DOHH2 (cell line): ENCODE data around the gene TESK2.

ENCODE experiments used
- H3F3A ChIP-seq: fragments of 200-600 bp; sonication (generic), shearing (Covaris generic); 2 replicates; pipeline ENCODE4 v1.6.0; 2016; ENCODE audit warnings: antibody characterized with exemption, mild to moderate bottlenecking; ENCODE audit not compliant: control insufficient read depth, insufficient read depth
- H3K27ac ChIP-seq: fragments of 200-600 bp; sonication (generic); 2 replicates; pipeline ENCODE4 v1.5.1; 2014; ENCODE audit warnings: low read depth, mild to moderate bottlenecking, low read length, moderate library complexity
- H3K27me3 ChIP-seq: fragments of 200-600 bp; sonication (generic); 2 replicates; pipeline ENCODE4 v1.6.1; 2014; ENCODE audit warnings: mild to moderate bottlenecking, low read length, mixed read lengths; ENCODE audit not compliant: control insufficient read depth
- H3K36me3 ChIP-seq: fragments of 200-600 bp; sonication (generic); 2 replicates; pipeline ENCODE4 v1.6.1; 2014; ENCODE audit warnings: mild to moderate bottlenecking, low read length, moderate library complexity, mixed read lengths; ENCODE audit not compliant: control insufficient read depth
- H3K4me1 ChIP-seq: fragments of 200-600 bp; sonication (generic); 2 replicates; pipeline ENCODE4 v1.6.1; 2014; ENCODE audit warnings: mild to moderate bottlenecking, low read length, mixed read lengths; ENCODE audit not compliant: control insufficient read depth
- H3K4me2 ChIP-seq: fragments of 200-600 bp; sonication (generic); 2 replicates; pipeline ENCODE4 v1.6.0; 2014; ENCODE audit warnings: mild to moderate bottlenecking, low read length, moderate library complexity
- H3K4me3 ChIP-seq: fragments of 200-600 bp; sonication (generic); 2 replicates; pipeline ENCODE4 v1.5.1; 2014; ENCODE audit warnings: mild to moderate bottlenecking, low read length, mixed read lengths
- H3K79me2 ChIP-seq: fragments of 200-600 bp; sonication (generic); 2 replicates; pipeline ENCODE4 v1.6.1; 2014; ENCODE audit warnings: mild to moderate bottlenecking, low read length, mixed read lengths; ENCODE audit not compliant: control insufficient read depth
- H3K9me2 ChIP-seq: fragments of 200-600 bp; sonication (generic); replicated peaks from 2 replicates; pipeline ENCODE4 v1.6.1; 2014; ENCODE audit warnings: mild to moderate bottlenecking, low read length, mixed read lengths; ENCODE audit not compliant: control insufficient read depth
- H3K9me3 ChIP-seq: fragments of 200-600 bp; sonication (generic); 2 replicates; pipeline ENCODE4 v1.6.1; 2014; ENCODE audit warnings: antibody characterized with exemption, low read length, mixed read lengths; ENCODE audit not compliant: control insufficient read depth, insufficient read depth
- H4K20me1 ChIP-seq: fragments of 200-600 bp; sonication (generic); 2 replicates; pipeline ENCODE4 v1.6.0; 2014; ENCODE audit warnings: low read depth, mild to moderate bottlenecking, antibody characterized with exemption, low read length, moderate library complexity; ENCODE audit not compliant: control insufficient read depth, insufficient read depth
- CTCF ChIP-seq: fragments of 200-600 bp; sonication (generic); IDR thresholded peaks from one replicate; pipeline ENCODE4 v1.5.1; 2014; ENCODE audit warnings: antibody characterized with exemption, mild to moderate bottlenecking, low read depth, low read length; ENCODE audit not compliant: poor library complexity, severe bottlenecking
- EZH2phosphoT487 ChIP-seq: fragments of 200-600 bp; sonication (generic); IDR thresholded peaks from 2 replicates; pipeline ENCODE4 v1.6.1; 2017; ENCODE audit warnings: borderline replicate concordance, mild to moderate bottlenecking, antibody characterized with exemption, low read length, moderate library complexity, mixed read lengths

Gene TESK2

GRCh38 chr1:45375104-45376090 lies 115.6 kb downstream of the TESK2 start:
- TF ChIP-seq EZH2phosphoT487 (no peak), CTCF (peak; percentile 18)
- no peaks in the 10 kb centered on the region for H3K79me2 ChIP-seq

GRCh38 chr1:45373573-45373972 lies 117.4 kb downstream of the TESK2 start:
- Histone ChIP-seq H3K36me3 (no peaks in the 10 kb centered on the region), H3K27me3 (no peaks in the 10 kb centered on the region), H3K9me3 (no peaks in the 10 kb centered on the region), H3F3A (0 out of 2 replicates have a peak, but pooled peaks cover 3% of the 10 kb centered on the region), H4K20me1 (no peaks in the 10 kb centered on the region), H3K9me2 (no peaks in the 10 kb centered on the region), H3K27ac (no peak overlapping the region), H3K4me3 (no peak overlapping the region), H3K4me1 (peaks cover 18% of the 10 kb centered on the region), H3K79me2 (no peaks in the 10 kb centered on the region), H3K4me2 (no peak overlapping the region)
- TF ChIP-seq CTCF (no peak), EZH2phosphoT487 (no peak)

More at GRCh38 chr1:45375104-45376090, 115.6 kb downstream of the TESK2 start:
- Histone ChIP-seq H3K36me3 (no peaks in the 10 kb centered on the region), H3K4me1 (peaks cover 16% of the 10 kb centered on the region), H3K9me2 (no peaks in the 10 kb centered on the region), H3K4me2 (no peak overlapping the region), H4K20me1 (no peaks in the 10 kb centered on the region), H3K27ac (no peak overlapping the region), H3K4me3 (no peak overlapping the region), H3K27me3 (no peaks in the 10 kb centered on the region), H3K9me3 (no peaks in the 10 kb centered on the region), H3F3A (0 out of 2 replicates have a peak, but pooled peaks cover 3% of the 10 kb centered on the region)

- H3K36me3 ChIP-seq, result no peaks in the 10 kb centered on the region
- peak overlapping the region; percentile 4; the same call in 1 of the 2 replicates for H3K4me3 ChIP-seq
- no peak for TF ChIP-seq CTCF
- TF ChIP-seq EZH2phosphoT487, result no peak
- H3F3A ChIP-seq, result 0 out of 2 replicates have a peak, but pooled peaks cover 3% of the 10 kb centered on the region
- H3K27me3 ChIP-seq, result no peaks in the 10 kb centered on the region
- no peaks in the 10 kb centered on the region for H4K20me1 ChIP-seq
- no peak overlapping the region for H3K27ac ChIP-seq
- no peak overlapping the region for H3K4me2 ChIP-seq
- H3K9me2 ChIP-seq, result no peaks in the 10 kb centered on the region
- H3K9me3 ChIP-seq, result no peaks in the 10 kb centered on the region
- H3K79me2 ChIP-seq, result no peaks in the 10 kb centered on the region
- H3K4me1 ChIP-seq, result peaks cover 18% of the 10 kb centered on the region
These were observed 120.4 kb downstream of the TESK2 start for GRCh38 chr1:45370575-45370974.
